K562 (cell line): ENCODE results near the gene TCEAL8. TPM values are rescaled to one million over a fixed set of nuclear protein-coding genes. Genes with fewer than 3 reads are reported as not detected.

ENCODE experiments used
- EGR1 ChIP-seq: fragments of 450-650 bp; conservative IDR thresholded peaks from 2 replicates; pipeline ENCODE4 v1.6.1; 2017; ENCODE audit warnings: mild to moderate bottlenecking
- EP400 ChIP-seq: fragments of 450-650 bp; IDR thresholded peaks from 2 replicates; pipeline ENCODE4 v1.6.1; 2017; ENCODE audit warnings: antibody characterized with exemption, mild to moderate bottlenecking, moderate library complexity
- ETS1 ChIP-seq: conservative IDR thresholded peaks from 2 replicates; pipeline ENCODE4 v1.6.1; 2011; ENCODE audit warnings: low read depth, mild to moderate bottlenecking, low read length; ENCODE audit not compliant: control insufficient read depth
- FOXA1 ChIP-seq: fragments of 450-650 bp; IDR thresholded peaks from 2 replicates; pipeline ENCODE4 v1.6.1; 2016; ENCODE audit warnings: mild to moderate bottlenecking, borderline replicate concordance
- KAT7 ChIP-seq: sonication (generic); formaldehyde crosslinking; IDR thresholded peaks from 2 replicates; pipeline ENCODE4 v1.8.0; 2022; ENCODE audit warnings: missing genetic modification reagents, mild to moderate bottlenecking, borderline replicate concordance
- MTA3 ChIP-seq: fragments of 450-650 bp; formaldehyde crosslinking; IDR thresholded peaks from 2 replicates; pipeline ENCODE4 v1.6.1; 2017; ENCODE audit warnings: mild to moderate bottlenecking, borderline replicate concordance
- NKRF ChIP-seq: fragments of 450-650 bp; IDR thresholded peaks from 2 replicates; pipeline ENCODE4 v1.6.1; 2016; ENCODE audit warnings: borderline replicate concordance
- PML ChIP-seq: IDR thresholded peaks from 2 replicates; pipeline ENCODE4 v1.6.1; 2012; ENCODE audit warnings: low read length, inconsistent platforms
- POLR3A ChIP-seq: IDR thresholded peaks from 2 replicates; pipeline ENCODE4 v1.6.1; 2011; ENCODE audit warnings: borderline replicate concordance, mild to moderate bottlenecking, moderate library complexity; ENCODE audit not compliant: insufficient read length, insufficient read depth; ENCODE audit errors: extremely low read depth
- SIN3A ChIP-seq, 2 experiments: fragments of 150-350 bp in 1 of 2; IDR thresholded peaks; 2 replicates each; pipeline ENCODE4 v1.6.1; 2011 to 2016; ENCODE audit warnings: borderline replicate concordance in 2 of 2, low read depth in 2 of 2, low read length in 2 of 2, mild to moderate bottlenecking in 2 of 2, moderate library complexity in 2 of 2; ENCODE audit not compliant: control insufficient read depth in 1 of 2
- STAT5B ChIP-seq: fragments of 250-450 bp; sonication (Bioruptor Pico); IDR thresholded peaks from 2 replicates; pipeline ENCODE4 v1.8.0; 2021; ENCODE audit warnings: mild to moderate bottlenecking, inconsistent platforms
- TAF1 ChIP-seq: IDR thresholded peaks from 2 replicates; pipeline ENCODE4 v1.6.1; 2011; ENCODE audit warnings: mild to moderate bottlenecking, low read length, moderate library complexity; ENCODE audit not compliant: insufficient read depth, control insufficient read depth, severe bottlenecking; ENCODE audit errors: extremely low read depth
- YY1 ChIP-seq, 3 experiments: IDR thresholded peaks; 2 replicates each; pipeline ENCODE4 v1.6.1; 2011; ENCODE audit warnings: low read length in 2 of 3, mild to moderate bottlenecking in 2 of 3, moderate library complexity in 2 of 3, borderline replicate concordance in 1 of 3, control low read depth in 1 of 3, low read depth in 1 of 3; ENCODE audit not compliant: insufficient read depth in 3 of 3, insufficient replicate concordance in 2 of 3, control insufficient read depth in 1 of 3, insufficient read length in 1 of 3; ENCODE audit errors: extremely low read depth in 1 of 3
- ZNF318 ChIP-seq, 2 experiments: fragments of 450-650 bp; IDR thresholded peaks; 2 replicates each; pipeline ENCODE4 v1.6.1; 2016; ENCODE audit warnings: mild to moderate bottlenecking in 2 of 2, borderline replicate concordance in 1 of 2, low read depth in 1 of 2, moderate library complexity in 1 of 2
- polyA plus RNA-seq, 8 experiments: library from polyadenylated mRNA; depleted of rRNA in 4 of 8; stranded (reverse) in 5 of 8; unstranded in 3 of 8; fragments of >200 nt; fragmentation: Nextera tagmentation in 2 of 8; fragmentation: Illumina TruSeq in 1 of 8; extraction: Ambion mirVana in 2 of 8; extraction: Trizol in 1 of 8; gene quantifications; 2 replicates each; pipeline versions ENCODE4 v1.2.1 to v1.2.3, GENCODE V29; 2011 to 2014; ENCODE audit warnings: inconsistent platforms in 1 of 8, missing spikeins in 1 of 8
- total RNA-seq, 7 experiments: library from RNA; depleted of rRNA in 6 of 7; stranded (reverse); fragments of >200 nt in 6 of 7; fragmentation: Illumina TruSeq in 2 of 7; extraction: Trizol in 2 of 7; gene quantifications; 2 replicates each; pipeline versions ENCODE4 v1.2.1 to v1.2.3, GENCODE V29; 2011 to 2021; ENCODE audit warnings: low replicate concordance in 1 of 7

Gene TCEAL8
- total and polyA plus RNA-seq, 9 of the 15 experiments (the other 6 are each of a cell fraction or from before 2014, with no cell fraction given): 49.0 to 178 (median 101) TPM

GRCh38 chrX:103214870-103215424 is 40.0 kb downstream of the TCEAL8 start, which contains the start of gene BEX4 (continued):
- TF ChIP-seq YY1 (IDR thresholded peaks at IDR 0.05; ENCODE audit: borderline replicate concordance in 1 of 3, control insufficient read depth in 1 of 3, extremely low read depth in 1 of 3, insufficient read depth in 3 of 3, insufficient read length in 1 of 3, insufficient replicate concordance in 2 of 3, low read depth in 1 of 3, low read length in 2 of 3) (peak in 1 of 3 experiments; percentile 59), EGR1 (peak; percentile 90), ZNF318 (IDR thresholded peaks at IDR 0.05; ENCODE audit: borderline replicate concordance in 1 of 2, low read depth in 1 of 2) (no peak), EP400 (peak; percentile 78), NKRF (peak; percentile 33; the same call in 1 of the 2 replicates), FOXA1 (no peak), TAF1 (peak; percentile 99), ETS1 (0 out of 2 replicates have a peak, but pooled peaks have one; percentile 40), SIN3A (IDR thresholded peaks at IDR 0.05; ENCODE audit: borderline replicate concordance in 2 of 2, control insufficient read depth in 1 of 2, low read depth in 2 of 2, low read length in 2 of 2) (peak in 1 of 2 experiments; percentile 39; a peak in 2 of 4 replicates), STAT5B (CRISPR knock-in tag) (no peak), POLR3A (no peak), KAT7 (CRISPR knock-in tag) (0 out of 2 replicates have a peak, but pooled peaks have one; percentile 8), MTA3 (peak; percentile 85), PML (peak; percentile 67; the same call in 1 of the 2 replicates)
